Renal cortex interstitium (tissue), 11 donors: ENCODE data around the gene MYL6B. TPM values are rescaled to one million over a fixed set of nuclear protein-coding genes. Genes with fewer than 3 reads are reported as not detected.

ENCODE experiments used
- DNase-seq, 11 donors: peaks; one replicate each; pipeline ENCODE4 v3.0.0-alpha.2; 2013; ENCODE audit warnings: low read depth in 9 of 11, low spot score in 4 of 11; ENCODE audit errors: extremely low read depth in 1 of 11
- polyA plus RNA-seq, 3 donors: library from polyadenylated mRNA; unstranded; fragments of 120-200 nt; gene quantifications; one replicate each; pipeline ENCODE4 v1.2.1, GENCODE V29; 2013; ENCODE audit not compliant: insufficient read length in 3 of 3

The MYL6B gene
- polyA plus RNA-seq, 3 donors, result 164 to 191 (median 165) TPM

DNA sequence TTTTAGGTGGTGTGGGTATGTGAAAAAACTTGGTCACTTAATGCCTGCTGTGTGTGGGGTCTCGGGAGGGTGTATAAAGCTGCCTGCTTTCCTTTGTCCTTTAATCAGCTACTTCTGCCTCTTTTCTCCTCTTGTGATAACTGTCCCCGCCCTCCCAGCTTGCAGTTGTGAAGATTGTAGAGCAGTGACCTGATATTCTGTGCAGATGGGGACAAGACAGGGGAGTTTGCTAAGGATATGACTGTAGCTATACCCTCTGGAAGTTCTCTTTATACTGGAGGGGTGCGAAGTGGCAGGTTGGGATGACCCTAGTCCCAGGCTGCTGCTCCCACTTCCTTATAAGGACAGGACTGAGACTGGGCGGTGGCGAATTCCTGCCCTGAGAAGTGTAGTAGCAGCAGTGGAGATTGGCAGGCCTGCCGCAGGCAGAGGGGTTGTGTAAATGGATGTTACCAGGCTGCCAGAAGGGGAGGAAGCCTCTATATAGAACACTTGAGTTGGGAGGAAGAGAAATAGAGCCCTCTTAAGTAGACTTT lies 6.6 kb downstream of the MYL6B start:
- peak in 6 of 11 donors; percentile 38 to 59 (median 50) for DNase-seq

DNA sequence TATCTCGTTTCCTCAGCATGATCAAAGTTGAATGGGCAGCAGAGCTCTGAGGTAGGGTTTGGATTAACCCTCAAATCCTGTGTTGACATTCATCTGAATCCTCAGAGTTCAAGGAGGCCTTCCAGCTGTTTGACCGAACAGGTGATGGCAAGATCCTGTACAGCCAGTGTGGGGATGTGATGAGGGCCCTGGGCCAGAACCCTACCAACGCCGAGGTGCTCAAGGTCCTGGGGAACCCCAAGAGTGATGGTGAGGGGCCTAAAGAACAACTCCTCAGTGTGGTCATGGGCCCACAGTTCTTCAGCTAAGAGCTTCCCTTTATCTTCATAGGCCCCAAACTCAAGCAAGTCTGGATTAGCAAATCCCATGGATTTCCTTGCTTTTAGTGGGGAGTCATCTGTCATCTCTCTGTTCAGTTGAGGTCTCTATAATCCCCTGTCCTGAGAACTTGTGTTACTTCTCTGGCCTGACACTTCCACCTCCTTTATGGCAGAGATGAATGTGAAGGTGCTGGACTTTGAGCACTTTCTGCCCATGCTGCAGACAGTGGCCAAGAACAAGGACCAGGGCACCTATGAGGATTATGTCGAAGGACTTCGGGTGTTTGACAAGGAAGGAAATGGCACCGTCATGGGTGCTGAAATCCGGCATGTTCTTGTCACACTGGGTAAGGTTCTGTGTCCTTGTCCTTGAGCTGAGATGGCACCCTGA lies 7.2 kb downstream of the MYL6B start:
- DNase-seq, result no peak

DNA sequence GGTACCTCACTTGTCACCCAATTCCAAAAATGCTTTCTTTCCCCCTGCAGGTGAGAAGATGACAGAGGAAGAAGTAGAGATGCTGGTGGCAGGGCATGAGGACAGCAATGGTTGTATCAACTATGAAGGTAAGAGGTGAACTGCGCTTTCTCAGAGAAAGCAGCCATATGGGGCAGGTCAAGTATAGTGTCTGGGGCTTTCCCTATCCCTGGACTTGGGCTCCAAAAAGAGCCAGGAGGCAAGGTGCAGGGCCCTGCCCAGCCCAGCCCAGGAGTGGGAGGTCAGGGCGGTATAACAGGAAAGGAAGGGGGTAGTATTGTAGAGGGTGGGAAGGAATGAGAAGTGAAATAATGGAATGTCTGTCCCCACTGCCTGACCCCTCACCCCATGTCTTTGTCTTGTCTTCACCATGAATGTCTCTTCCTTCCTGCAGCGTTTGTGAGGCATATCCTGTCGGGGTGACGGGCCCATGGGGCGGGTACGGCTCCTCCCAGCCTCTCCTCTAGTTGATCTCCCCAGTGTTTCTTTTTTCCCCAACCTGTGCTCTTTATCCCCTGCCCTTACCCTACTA lies 7.9 kb downstream of the MYL6B start:
- no peak for DNase-seq

GRCh38 chr12:56160894-56161689 lies 8.7 kb downstream of the MYL6B start:
- no peak for DNase-seq

GRCh38 chr12:56161690-56162351 lies 9.4 kb downstream of the MYL6B start:
- DNase-seq, result no peak

- no peak for DNase-seq
Observed at GRCh38 chr12:56162468-56163290, 10.3 kb downstream of the MYL6B start.

- DNase-seq, result no peak
Observed at GRCh38 chr12:56163533-56164344, 11.4 kb downstream of the MYL6B start.

DNA sequence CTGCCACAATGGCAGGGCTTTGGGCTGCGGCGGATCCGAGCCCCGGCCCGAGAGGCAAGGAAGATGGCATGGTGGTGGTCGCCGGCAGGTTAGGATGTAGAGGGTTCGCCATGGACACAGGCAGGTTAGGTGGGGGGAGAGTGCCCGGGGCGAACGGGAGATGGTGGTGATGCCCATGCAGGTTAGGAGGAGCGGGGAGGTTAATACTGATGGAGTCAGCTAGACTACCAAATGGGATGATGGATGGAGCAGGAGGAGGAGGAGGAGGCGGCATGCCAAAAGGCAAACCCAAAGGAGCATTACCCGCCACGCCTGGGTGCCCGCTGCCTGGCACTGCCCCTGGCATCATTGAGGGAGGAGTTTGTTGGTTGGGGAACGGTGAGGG lies 11.9 kb downstream of the MYL6B start:
- no peak for DNase-seq

GRCh38 chr12:56165369-56165768 lies 13.0 kb downstream of the MYL6B start:
- DNase-seq, result no peak

- no peak for DNase-seq
Observed at GRCh38 chr12:56169229-56169759, 16.9 kb downstream of the MYL6B start.

- no peak for DNase-seq
Observed at GRCh38 chr12:56172839-56173238, 20.5 kb downstream of the MYL6B start.

- no peak for DNase-seq
Observed at GRCh38 chr12:56178347-56178746, 26.0 kb downstream of the MYL6B start.

DNA sequence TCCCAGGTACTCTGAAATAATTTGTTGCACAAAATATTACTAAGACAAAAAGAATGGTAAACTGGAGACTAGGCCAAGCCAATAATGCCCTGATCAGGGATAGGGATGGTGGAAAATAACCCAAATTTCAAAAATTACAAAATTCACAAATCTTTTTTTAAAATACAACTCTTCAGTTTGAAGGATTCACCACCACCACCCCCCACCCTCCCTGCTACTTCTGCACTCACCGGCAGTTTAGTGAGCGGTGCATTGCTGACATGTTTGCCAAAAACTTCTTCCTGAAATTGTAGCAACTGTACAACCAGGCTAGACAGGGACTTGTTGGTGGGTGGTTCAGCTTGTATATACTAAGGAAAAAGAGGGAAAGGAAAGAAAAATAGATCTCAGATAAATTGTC lies 34.6 kb downstream of the MYL6B start:
- DNase-seq, result no peak

GRCh38 chr12:56188131-56188777 lies 35.9 kb downstream of the MYL6B start:
- DNase-seq, result no peak

DNA sequence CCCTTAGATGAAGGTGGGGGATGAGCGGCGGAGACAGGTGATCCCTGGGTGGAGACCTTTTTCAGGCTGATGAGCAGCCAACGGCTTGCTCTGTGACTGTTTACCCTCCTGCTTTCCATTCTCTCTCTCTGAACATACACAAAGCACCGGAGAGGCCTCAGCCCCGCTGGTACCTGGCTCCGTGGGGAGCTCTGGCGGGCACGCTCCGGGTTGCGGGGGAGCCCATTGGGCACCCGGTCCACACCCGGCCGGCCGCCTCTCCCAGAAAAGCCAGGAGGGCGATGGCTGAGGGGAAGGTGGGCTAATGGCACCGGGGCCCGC lies 36.4 kb downstream of the MYL6B start:
- no peak for DNase-seq

- peak; percentile 75 to 85 (median 80) for DNase-seq
Observed at GRCh38 chr12:56189099-56189917, 36.9 kb downstream of the MYL6B start, which contains the start of gene SMARCC2. TSS of gene SMARCC2 (minus strand) at chr12:56189483. CDS start at chr12:56189461, 22 bp downstream.
